Panc1 (cell line): ENCODE results near the gene UTP14A. TPM values are rescaled to one million over a fixed set of nuclear protein-coding genes. Genes with fewer than 3 reads are reported as not detected.

Experiments
- ATAC-seq: fragments of 200-7000 bp; cut with Tn5 transposase; 2 replicates; pipeline ENCODE4 v1.9.1; 2020; ENCODE audit warnings: mild to moderate bottlenecking, moderate library complexity
- BruUV-seq: library from RNA; stranded (reverse); fragments of 400-500 nt; replicated peaks from 2 replicates; lab custom pipeline; 2021; lab: Mats Ljungman, UMichigan
- CTCF ChIA-PET: fragments of 300-600 bp; sonication (Branson Sonifier 250); formaldehyde crosslinking; loops from one replicate; lab custom pipeline; 2022; ENCODE audit warnings: antibody characterized with exemption; lab: Charles Lee
- POLR2A ChIA-PET: fragments of 300-600 bp; sonication (Branson Sonifier 250); formaldehyde crosslinking; loops from one replicate; lab custom pipeline; 2022; ENCODE audit warnings: antibody characterized with exemption; lab: Charles Lee
- DNase-seq: peaks from one replicate; pipeline ENCODE4 v3.0.0-alpha.2; 2010; ENCODE audit warnings: low read depth, low spot score
- H3K27ac ChIP-seq: 2 replicates; pipeline ENCODE4 v1.5.1; 2011; ENCODE audit warnings: mild to moderate bottlenecking, low read length, inconsistent platforms
- H3K27me3 ChIP-seq: fragments of 200-500 bp; sonication (Bioruptor generic); 2 replicates; pipeline ENCODE4 v1.6.0; 2014; ENCODE audit warnings: low read length, inconsistent platforms; ENCODE audit not compliant: control insufficient read depth, insufficient read depth
- H3K36me3 ChIP-seq: fragments of 200-500 bp; sonication (Bioruptor generic); 2 replicates; pipeline ENCODE4 v1.5.1; 2014; ENCODE audit warnings: inconsistent platforms, mild to moderate bottlenecking, low read length, moderate library complexity; ENCODE audit not compliant: control insufficient read depth, insufficient read depth
- H3K4me1 ChIP-seq: 2 replicates; pipeline ENCODE4 v1.5.1; 2011; ENCODE audit warnings: inconsistent platforms, mild to moderate bottlenecking, low read length, moderate library complexity; ENCODE audit not compliant: control insufficient read depth, insufficient read depth
- H3K4me3 ChIP-seq, 2 experiments: 2 replicates each; pipeline ENCODE4 v1.5.1; 2011 to 2012; ENCODE audit warnings: low read depth in 2 of 2, low read length in 2 of 2, mild to moderate bottlenecking in 2 of 2, inconsistent platforms in 1 of 2, moderate library complexity in 1 of 2
- H3K9me3 ChIP-seq: fragments of 200-500 bp; sonication (Bioruptor generic); 2 replicates; pipeline ENCODE4 v1.5.1; 2014; ENCODE audit warnings: low read depth, mild to moderate bottlenecking, inconsistent platforms, low read length, moderate library complexity; ENCODE audit not compliant: control insufficient read depth, insufficient read depth
- CTCF ChIP-seq: fragments of 450-650 bp; IDR thresholded peaks from 2 replicates; pipeline ENCODE4 v1.5.1; 2017; ENCODE audit warnings: mild to moderate bottlenecking
- POLR2AphosphoS5 ChIP-seq: IDR thresholded peaks from 2 replicates; pipeline ENCODE4 v1.6.1; 2012; ENCODE audit warnings: mild to moderate bottlenecking, low read depth, low read length, moderate library complexity
- REST ChIP-seq, 2 experiments: IDR thresholded peaks; 2 replicates each; pipeline ENCODE4 v1.6.1; 2011 to 2012; ENCODE audit warnings: low read depth in 2 of 2, control low read depth in 1 of 2, low read length in 1 of 2, mild to moderate bottlenecking in 1 of 2, moderate library complexity in 1 of 2; ENCODE audit not compliant: insufficient read depth in 1 of 2
- SIN3A ChIP-seq: IDR thresholded peaks from 2 replicates; pipeline ENCODE4 v1.6.1; 2012; ENCODE audit warnings: low read depth, mild to moderate bottlenecking, low read length, moderate library complexity, borderline replicate concordance; ENCODE audit not compliant: insufficient read depth
- TCF7L2 ChIP-seq: IDR thresholded peaks from 2 replicates; pipeline ENCODE4 v1.6.1; 2011; ENCODE audit warnings: mild to moderate bottlenecking, low read depth, low read length, inconsistent platforms
- in situ Hi-C: cut with HindIII; loops from 2 replicates; pipeline ENCODE4 v1.10.0; 2016; ENCODE audit warnings: low sequenced_read_pairs, low pct_unique_long_range_greater_than_20kb
- intact Hi-C: fragments of 100-400 bp; cut with micrococcal nuclease; formaldehyde crosslinking; loops from one replicate; pipeline ENCODE4 v1.10.0; 2022; ENCODE audit not compliant: unreplicated experiment
- total RNA-seq: library from RNA; stranded (reverse); gene quantifications from one replicate; pipeline ENCODE4 v1.2.1, GENCODE V29; 2021; ENCODE audit not compliant: unreplicated experiment

The UTP14A gene
- total RNA-seq, 1 experiment from 2014 or later = 64.2 TPM

- Histone ChIP-seq H3K27me3 (no peaks in the 10 kb centered on the region), H3K4me3 (no peak overlapping the region), H3K27ac (no peak overlapping the region), H3K36me3 (no peaks in the 10 kb centered on the region), H3K9me3 (no peaks in the 10 kb centered on the region), H3K4me1 (peaks cover 27% of the 10 kb centered on the region)
- ATAC-seq (no peak), DNase-seq (no peak)
- ChIA-PET POLR2A (interaction anchor here (0.6 kb wide), 1 partner anchor 39 kb away, joined by 3 read pairs; no protein-coding TSS in a partner anchor), CTCF (no interaction called here)
- in situ Hi-C loops (no loop called here), intact Hi-C loops (no loop called here)
- no peak for TF ChIP-seq POLR2AphosphoS5
- no peak for TF ChIP-seq REST (IDR thresholded peaks at IDR 0.05; ENCODE audit: insufficient read depth in 1 of 2, low read depth in 2 of 2, low read length in 1 of 2)
- TF ChIP-seq TCF7L2 = no peak
- TF ChIP-seq CTCF = no peak
- TF ChIP-seq SIN3A = no peak
- no TSS peak for BruUV-seq
Observed at GRCh38 chrX:129953881-129954280, 47.9 kb downstream of the UTP14A start.

- DNase-seq (no peak), ATAC-seq (no peak)
- Histone ChIP-seq H3K4me1 (peaks cover 36% of the 10 kb centered on the region), H3K4me3 (no peak overlapping the region), H3K27ac (no peak overlapping the region), H3K27me3 (no peaks in the 10 kb centered on the region), H3K36me3 (no peaks in the 10 kb centered on the region), H3K9me3 (no peaks in the 10 kb centered on the region)
- no TSS peak for BruUV-seq
- in situ Hi-C loops (no loop called here), intact Hi-C loops (no loop called here)
- no peak for TF ChIP-seq SIN3A
- no peak for TF ChIP-seq REST (IDR thresholded peaks at IDR 0.05; ENCODE audit: insufficient read depth in 1 of 2, low read depth in 2 of 2, low read length in 1 of 2)
- TF ChIP-seq TCF7L2 = no peak
- TF ChIP-seq POLR2AphosphoS5 = no peak
- ChIA-PET POLR2A (no interaction called here), CTCF (no interaction called here)
Observed at GRCh38 chrX:129954804-129955203, 48.8 kb downstream of the UTP14A start.
